Muscle layer of colon (tissue), 2 donors: ENCODE data around the gene WNT7A.
"Not testable (repeated sequence)": the region's sequence is repeated elsewhere in the genome, so short reads cannot be mapped to it uniquely, and the experiment has no call there.

Source experiments
- H3K27ac ChIP-seq: one replicate; pipeline ENCODE4 v1.7.0; 2013; ENCODE audit warnings: low read depth, mild to moderate bottlenecking, low read length, moderate library complexity
- H3K27me3 ChIP-seq, 2 donors: one replicate each; pipeline ENCODE4 v1.7.0; 2013; ENCODE audit warnings: low read length in 2 of 2, mild to moderate bottlenecking in 2 of 2; ENCODE audit not compliant: insufficient read depth in 2 of 2, control insufficient read depth in 1 of 2
- H3K36me3 ChIP-seq: one replicate; pipeline ENCODE4 v1.7.0; 2013; ENCODE audit warnings: mild to moderate bottlenecking, low read length; ENCODE audit not compliant: insufficient read depth
- H3K4me1 ChIP-seq: one replicate; pipeline ENCODE4 v1.7.0; 2013; ENCODE audit warnings: mild to moderate bottlenecking, low read length; ENCODE audit not compliant: insufficient read depth
- H3K4me3 ChIP-seq, 2 donors: one replicate each; pipeline ENCODE4 v1.7.0; 2013; ENCODE audit warnings: low read length in 2 of 2, low read depth in 1 of 2, mild to moderate bottlenecking in 1 of 2, moderate library complexity in 1 of 2
- H3K9ac ChIP-seq: one replicate; pipeline ENCODE4 v1.7.0; 2013; ENCODE audit warnings: low read length
- H3K9me3 ChIP-seq: one replicate; pipeline ENCODE4 v1.7.0; 2013; ENCODE audit warnings: mild to moderate bottlenecking, low read length
- donor health status: abdominal sarcoma.
- donor health status: Adenocarcinoma of cecum.

The WNT7A gene

GRCh38 chr3:13879946-13880810 is at the start of gene WNT7A:
Gene WNT7A, minus strand, starts transcription at chr3:13880071. Its CDS starts 255 bp downstream, at chr3:13879816.
- Histone ChIP-seq H3K27me3 (peaks cover 14 to 65% of the 10 kb centered on the region in 2 donors), H3K36me3 (no peaks in the 10 kb centered on the region), H3K9me3 (peaks cover 4% of the 10 kb centered on the region), H3K27ac (no peak within 1 kb of the TSS), H3K4me1 (peaks cover 6% of the 10 kb centered on the region), H3K9ac (no peak within 1 kb of the TSS), H3K4me3 (no peak within 1 kb of the TSS)

GRCh38 chr3:13928741-13929140 is 48.9 kb upstream of the WNT7A start:
- not testable (repeated sequence) for H3K36me3 ChIP-seq, H3K4me1 ChIP-seq, H3K9me3 ChIP-seq, H3K4me3 ChIP-seq, H3K27ac ChIP-seq, H3K27me3 ChIP-seq, H3K9ac ChIP-seq

GRCh38 chr3:13927295-13927694 is 47.4 kb upstream of the WNT7A start:
- Histone ChIP-seq H3K9me3 (peaks cover 6% of the 10 kb centered on the region), H3K27ac (no peak overlapping the region), H3K4me3 (no peak overlapping the region), H3K27me3 (peaks cover 0 to under 1% of the 10 kb centered on the region in 2 donors), H3K36me3 (no peaks in the 10 kb centered on the region), H3K9ac (no peak overlapping the region), H3K4me1 (no peaks in the 10 kb centered on the region)

GRCh38 chr3:13916375-13916774 is 36.5 kb upstream of the WNT7A start:
- Histone ChIP-seq H3K9me3 (peaks cover 20% of the 10 kb centered on the region), H3K9ac (no peak overlapping the region), H3K4me1 (no peaks in the 10 kb centered on the region), H3K36me3 (no peaks in the 10 kb centered on the region), H3K4me3 (no peak overlapping the region), H3K27ac (no peak overlapping the region), H3K27me3 (no peaks in the 10 kb centered on the region)

GRCh38 chr3:13902648-13903238 is 22.9 kb upstream of the WNT7A start:
- H3K9me3 ChIP-seq = peaks cover 29% of the 10 kb centered on the region
- no peak overlapping the region for H3K9ac ChIP-seq

GRCh38 chr3:13901935-13902584 is 22.2 kb upstream of the WNT7A start:
- Histone ChIP-seq H3K4me3 (no peak overlapping the region), H3K36me3 (no peaks in the 10 kb centered on the region), H3K9me3 (peaks cover 29% of the 10 kb centered on the region), H3K27me3 (no peaks in the 10 kb centered on the region), H3K9ac (no peak overlapping the region), H3K27ac (no peak overlapping the region), H3K4me1 (no peaks in the 10 kb centered on the region)

More at GRCh38 chr3:13902648-13903238, 22.9 kb upstream of the WNT7A start:
- no peak overlapping the region for H3K4me3 ChIP-seq
- H3K4me1 ChIP-seq = no peaks in the 10 kb centered on the region
- no peaks in the 10 kb centered on the region for H3K27me3 ChIP-seq
- H3K36me3 ChIP-seq = no peaks in the 10 kb centered on the region
- H3K27ac ChIP-seq = no peak overlapping the region

GRCh38 chr3:13898346-13898745 is 18.5 kb upstream of the WNT7A start:
- no peak overlapping the region for H3K27ac ChIP-seq
- H3K4me1 ChIP-seq = peaks cover 14% of the 10 kb centered on the region
- no peak overlapping the region for H3K9ac ChIP-seq

GRCh38 chr3:13896473-13897154 is 16.7 kb upstream of the WNT7A start:
- H3K9me3 ChIP-seq = peaks cover 3% of the 10 kb centered on the region
- H3K27ac ChIP-seq = no peak overlapping the region
- no peaks in the 10 kb centered on the region for H3K36me3 ChIP-seq
- peak overlapping the region; percentile 84 for H3K9ac ChIP-seq
- H3K27me3 ChIP-seq = no peaks in the 10 kb centered on the region
- H3K4me1 ChIP-seq = peaks cover 14% of the 10 kb centered on the region
- peak overlapping the region; percentile 60 to 88 for H3K4me3 ChIP-seq

More at GRCh38 chr3:13898346-13898745, 18.5 kb upstream of the WNT7A start:
- Histone ChIP-seq H3K9me3 (peaks cover 19% of the 10 kb centered on the region), H3K36me3 (no peaks in the 10 kb centered on the region), H3K27me3 (no peaks in the 10 kb centered on the region), H3K4me3 (no peak overlapping the region)

GRCh38 chr3:13895155-13896105 is 15.6 kb upstream of the WNT7A start:
- peaks cover 14% of the 10 kb centered on the region for H3K4me1 ChIP-seq
- peak overlapping the region; percentile 60 to 88 for H3K4me3 ChIP-seq
- peak overlapping the region; percentile 21 for H3K27ac ChIP-seq
- no peaks in the 10 kb centered on the region for H3K27me3 ChIP-seq
- H3K9ac ChIP-seq = peak overlapping the region; percentile 84
- no peaks in the 10 kb centered on the region for H3K36me3 ChIP-seq
- H3K9me3 ChIP-seq = no peaks in the 10 kb centered on the region

- H3K4me3 ChIP-seq = peak overlapping the region; percentile 60 to 88
- no peaks in the 10 kb centered on the region for H3K27me3 ChIP-seq
- H3K9me3 ChIP-seq = no peaks in the 10 kb centered on the region
- no peaks in the 10 kb centered on the region for H3K36me3 ChIP-seq
- H3K9ac ChIP-seq = no peak overlapping the region
- H3K4me1 ChIP-seq = peaks cover 14% of the 10 kb centered on the region
- H3K27ac ChIP-seq = peak overlapping the region; percentile 21
Observed at GRCh38 chr3:13894807-13895154, 14.9 kb upstream of the WNT7A start.
